Stomach smooth muscle (tissue), 2 donors: ENCODE measurements around the gene DNAH6.

ENCODE experiments used
- H3K27ac ChIP-seq: one replicate; pipeline ENCODE4 v1.7.0; 2013; ENCODE audit warnings: mild to moderate bottlenecking, low read length, inconsistent platforms
- H3K27me3 ChIP-seq, 2 donors: one replicate each; pipeline ENCODE4 v1.7.0; 2013; ENCODE audit warnings: low read length in 2 of 2; ENCODE audit not compliant: insufficient read depth in 2 of 2, control insufficient read depth in 1 of 2
- H3K36me3 ChIP-seq, 2 donors: one replicate each; pipeline ENCODE4 v1.7.0; 2013; ENCODE audit warnings: low read length in 2 of 2; ENCODE audit not compliant: control insufficient read depth in 2 of 2, insufficient read depth in 2 of 2
- H3K4me1 ChIP-seq: one replicate; pipeline ENCODE4 v1.7.0; 2013; ENCODE audit warnings: low read length; ENCODE audit not compliant: control insufficient read depth, insufficient read depth
- H3K4me3 ChIP-seq, 2 donors: one replicate each; pipeline ENCODE4 v1.7.0; 2013; ENCODE audit warnings: low read length in 2 of 2
- H3K9ac ChIP-seq, 2 donors: one replicate each; pipeline ENCODE4 v1.7.0; 2013; ENCODE audit warnings: low read length in 2 of 2, mild to moderate bottlenecking in 1 of 2
- H3K9me3 ChIP-seq, 2 donors: one replicate each; pipeline ENCODE4 v1.7.0; 2013; ENCODE audit warnings: low read length in 2 of 2; ENCODE audit not compliant: control insufficient read depth in 2 of 2
- donor health status: healthy.
- donor health status: Pancreatic carcinoma.

Gene DNAH6

DNA sequence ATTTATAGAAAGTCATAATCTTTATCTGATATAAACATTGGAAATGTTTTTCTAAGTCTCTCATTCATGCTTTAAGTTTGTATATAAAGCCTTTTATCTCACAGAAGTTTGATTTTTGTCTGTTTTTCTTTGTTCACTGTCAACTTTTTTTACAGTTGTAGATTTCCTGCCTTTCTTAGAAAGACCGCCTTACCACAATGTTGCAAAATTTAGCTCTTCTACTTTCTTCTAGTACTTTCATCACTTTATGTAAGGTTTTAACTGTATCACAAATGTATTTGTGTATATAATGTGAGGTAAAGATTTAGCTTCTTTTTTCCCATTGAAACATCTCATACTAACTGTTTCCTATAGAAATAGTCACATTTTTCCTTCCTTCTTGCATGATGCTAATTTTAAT is 136.1 kb downstream of the DNAH6 start:
- no peak overlapping the region for H3K9ac ChIP-seq
- H3K27ac ChIP-seq: no peak overlapping the region
- no peaks in the 10 kb centered on the region for H3K4me1 ChIP-seq
- no peak overlapping the region for H3K4me3 ChIP-seq
- H3K36me3 ChIP-seq: no peaks in the 10 kb centered on the region
- H3K27me3 ChIP-seq: no peaks in the 10 kb centered on the region
- no peaks in the 10 kb centered on the region for H3K9me3 ChIP-seq

DNA sequence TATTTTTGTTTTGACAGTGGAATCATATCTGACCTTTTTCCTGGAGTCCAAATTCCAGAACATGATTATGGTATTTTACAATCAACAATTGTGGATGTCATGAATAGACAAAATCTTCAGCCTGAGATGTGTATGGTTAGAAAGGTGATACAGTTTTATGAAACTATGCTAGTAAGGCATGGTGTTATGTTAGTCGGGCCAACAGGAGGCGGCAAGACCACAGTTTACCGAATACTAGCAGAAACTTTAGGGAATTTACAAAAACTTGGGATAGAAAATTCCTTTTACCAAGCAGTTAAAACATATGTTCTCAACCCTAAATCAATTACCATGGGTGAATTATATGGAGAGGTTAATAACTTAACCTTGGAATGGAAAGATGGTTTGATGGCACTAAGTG is 137.0 kb downstream of the DNAH6 start:
- Histone ChIP-seq H3K9me3 (no peaks in the 10 kb centered on the region), H3K9ac (no peak overlapping the region), H3K4me3 (no peak overlapping the region), H3K36me3 (no peaks in the 10 kb centered on the region), H3K27ac (no peak overlapping the region), H3K27me3 (no peaks in the 10 kb centered on the region), H3K4me1 (no peaks in the 10 kb centered on the region)

DNA sequence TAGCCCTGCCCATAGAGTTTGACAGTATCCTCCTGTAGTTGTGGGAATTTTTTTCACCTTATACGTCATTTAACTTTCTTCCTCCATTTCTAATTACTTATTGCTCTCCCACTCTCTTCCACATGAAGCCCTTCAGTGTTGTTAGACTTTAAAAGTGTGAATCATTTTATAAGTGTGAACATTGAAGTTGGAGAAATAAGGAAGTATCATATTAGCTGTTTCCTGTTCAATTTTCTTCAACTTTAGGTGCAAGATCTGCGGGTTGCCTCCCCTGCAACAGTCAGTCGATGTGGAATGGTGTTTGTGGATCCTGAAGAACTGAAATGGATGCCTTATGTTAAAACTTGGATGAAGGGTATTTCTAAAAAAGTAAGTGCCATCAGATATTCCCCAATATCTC is 138.1 kb downstream of the DNAH6 start:
- no peaks in the 10 kb centered on the region for H3K9me3 ChIP-seq
- H3K36me3 ChIP-seq: no peaks in the 10 kb centered on the region

DNA sequence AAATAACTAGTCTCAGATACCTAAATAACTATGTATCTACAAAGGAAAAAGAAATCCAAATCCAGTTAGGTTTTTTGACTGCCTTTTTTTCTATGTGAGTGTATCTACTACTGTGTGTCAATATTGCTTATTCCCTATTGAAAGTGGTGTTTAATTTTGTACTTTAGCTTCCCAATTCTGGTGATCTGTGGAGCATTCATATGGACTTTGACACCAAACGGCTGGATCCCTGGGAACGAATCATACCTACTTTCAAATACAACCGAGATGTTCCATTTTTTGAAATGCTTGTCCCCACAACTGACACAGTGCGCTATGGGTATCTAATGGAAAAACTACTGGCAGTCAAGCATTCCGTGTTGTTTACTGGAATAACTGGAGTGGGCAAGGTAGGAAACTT is 152.8 kb downstream of the DNAH6 start:
- Histone ChIP-seq H3K9ac (no peak overlapping the region), H3K4me3 (no peak overlapping the region), H3K9me3 (no peaks in the 10 kb centered on the region), H3K27ac (no peak overlapping the region), H3K27me3 (no peaks in the 10 kb centered on the region), H3K4me1 (no peaks in the 10 kb centered on the region), H3K36me3 (no peaks in the 10 kb centered on the region)

More for the DNA sequence above, 138.1 kb downstream of the DNAH6 start:
- H3K27me3 ChIP-seq: no peaks in the 10 kb centered on the region
- no peak overlapping the region for H3K27ac ChIP-seq
- H3K4me3 ChIP-seq: no peak overlapping the region
- no peak overlapping the region for H3K9ac ChIP-seq
- H3K4me1 ChIP-seq: no peaks in the 10 kb centered on the region

DNA sequence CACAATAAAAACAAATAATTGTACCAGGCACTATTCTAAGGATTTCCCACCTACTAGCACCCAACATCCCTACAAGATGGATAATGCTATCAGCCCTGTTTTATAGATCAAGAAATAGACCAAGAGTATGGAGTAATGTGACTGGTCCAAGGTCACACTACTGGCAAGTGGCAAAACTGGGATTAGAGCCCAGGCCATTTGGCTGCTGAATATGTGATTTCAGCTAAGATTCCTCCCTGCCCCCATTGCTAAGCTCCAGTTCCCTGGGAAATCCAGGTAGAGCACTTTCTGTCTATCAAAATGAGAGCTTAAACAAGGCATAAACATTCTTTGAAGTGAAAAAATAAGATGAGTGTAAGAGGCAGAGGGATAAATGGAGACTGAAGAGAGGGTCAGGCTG is 157.8 kb downstream of the DNAH6 start:
- Histone ChIP-seq H3K4me1 (no peaks in the 10 kb centered on the region), H3K27me3 (no peaks in the 10 kb centered on the region), H3K4me3 (no peak overlapping the region), H3K27ac (no peak overlapping the region), H3K9ac (no peak overlapping the region), H3K36me3 (no peaks in the 10 kb centered on the region), H3K9me3 (no peaks in the 10 kb centered on the region)

DNA sequence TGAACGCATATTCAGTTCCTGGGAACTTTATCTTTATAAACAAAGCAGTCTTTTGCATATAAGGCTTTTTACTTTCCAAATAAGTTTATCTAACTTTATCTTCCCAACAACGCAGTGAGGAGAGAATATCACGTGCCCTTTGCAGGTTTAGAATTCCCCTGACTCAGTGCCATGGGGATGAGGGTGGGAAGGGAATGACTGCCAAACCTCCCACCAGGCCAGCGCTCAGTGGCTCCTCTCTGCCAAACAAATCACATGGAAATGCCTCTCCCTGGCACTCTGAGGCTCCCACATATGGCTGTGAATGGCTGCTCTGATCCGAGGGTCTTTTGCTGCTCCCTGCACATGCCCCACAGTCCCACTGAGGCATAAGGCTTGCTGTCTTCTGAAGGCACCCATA is 158.3 kb downstream of the DNAH6 start:
- no peaks in the 10 kb centered on the region for H3K4me1 ChIP-seq
- no peaks in the 10 kb centered on the region for H3K36me3 ChIP-seq
- no peaks in the 10 kb centered on the region for H3K9me3 ChIP-seq

DNA sequence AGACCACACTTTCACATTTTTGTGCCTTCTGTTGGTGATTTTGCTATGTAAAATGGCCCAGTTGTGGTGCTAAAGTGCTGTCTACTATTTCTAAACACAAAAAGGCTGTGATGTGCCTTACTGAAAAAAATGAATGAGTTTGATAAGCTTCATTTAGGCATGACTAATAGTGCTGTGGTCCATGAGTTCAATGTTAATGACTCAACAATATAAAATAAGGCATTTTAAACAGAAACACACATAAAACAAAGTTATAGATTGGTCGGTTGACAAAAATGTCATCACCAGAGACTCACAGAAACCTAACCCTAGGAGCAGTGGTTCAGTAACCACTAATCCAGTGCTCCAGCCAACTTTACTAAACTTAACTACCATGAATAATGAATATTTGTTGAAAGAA is 160.0 kb downstream of the DNAH6 start:
- H3K9me3 ChIP-seq: no peaks in the 10 kb centered on the region

More for the DNA sequence above, 158.3 kb downstream of the DNAH6 start:
- H3K27ac ChIP-seq: no peak overlapping the region
- no peak overlapping the region for H3K4me3 ChIP-seq
- no peaks in the 10 kb centered on the region for H3K27me3 ChIP-seq
- no peak overlapping the region for H3K9ac ChIP-seq

DNA sequence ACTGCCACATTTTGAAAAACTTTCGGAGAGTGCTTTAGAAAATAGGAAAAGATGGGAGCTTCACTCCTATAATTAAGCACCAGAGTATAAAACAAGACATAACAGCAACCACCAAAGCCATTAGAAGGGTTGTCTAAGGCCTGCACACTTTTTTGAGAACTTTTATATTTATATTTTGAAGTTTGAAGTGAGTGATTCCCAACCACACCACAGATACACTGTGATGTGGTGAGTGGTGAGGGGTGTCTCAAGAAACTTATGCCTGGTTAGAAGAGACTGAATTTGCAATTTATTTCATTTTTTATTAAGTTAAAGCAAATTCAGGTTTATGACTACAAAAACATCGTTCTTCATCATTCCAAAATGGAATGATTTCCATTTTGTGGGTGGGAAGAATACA is 161.9 kb downstream of the DNAH6 start:
- H3K4me1 ChIP-seq: no peaks in the 10 kb centered on the region
- no peaks in the 10 kb centered on the region for H3K36me3 ChIP-seq
- H3K9ac ChIP-seq: no peak overlapping the region
- no peaks in the 10 kb centered on the region for H3K27me3 ChIP-seq
- H3K27ac ChIP-seq: no peak overlapping the region
- no peak overlapping the region for H3K4me3 ChIP-seq
- no peaks in the 10 kb centered on the region for H3K9me3 ChIP-seq

More for the DNA sequence above, 160.0 kb downstream of the DNAH6 start:
- Histone ChIP-seq H3K4me1 (no peaks in the 10 kb centered on the region), H3K27me3 (no peaks in the 10 kb centered on the region), H3K9ac (no peak overlapping the region), H3K36me3 (no peaks in the 10 kb centered on the region), H3K27ac (no peak overlapping the region), H3K4me3 (no peak overlapping the region)

DNA sequence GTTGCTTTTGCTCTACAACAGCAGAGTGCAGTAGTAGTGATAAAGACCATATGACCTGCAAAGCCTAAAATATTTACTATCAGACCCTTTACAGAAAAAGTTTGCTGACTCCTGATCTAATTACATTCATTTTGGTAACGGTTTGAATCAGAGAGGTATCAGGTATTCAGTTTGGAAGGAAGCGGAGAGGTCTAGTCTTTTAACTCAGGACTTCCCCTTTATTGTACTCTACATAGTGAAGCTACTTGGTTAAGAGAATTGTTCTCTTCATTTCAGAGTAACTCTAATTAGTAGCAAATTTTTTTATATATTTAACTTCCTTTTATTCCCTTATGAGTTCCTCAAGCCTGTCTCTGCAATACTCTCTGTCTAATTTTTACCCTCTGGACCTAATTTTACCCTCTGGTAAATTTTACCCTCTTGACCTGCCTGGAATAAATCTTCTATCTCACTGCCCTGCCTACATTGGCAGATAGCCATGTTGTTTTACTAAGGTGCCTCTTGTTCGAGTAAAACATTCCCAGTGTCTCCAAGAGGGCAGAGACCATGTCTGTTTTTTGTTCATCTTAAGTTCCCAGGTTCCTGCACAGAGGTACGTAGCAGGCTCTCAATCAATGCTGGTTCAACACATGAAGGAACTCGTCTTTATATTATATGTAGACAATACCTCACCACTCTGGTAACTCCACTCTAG is 170.6 kb downstream of the DNAH6 start:
- Histone ChIP-seq H3K9me3 (no peaks in the 10 kb centered on the region), H3K4me1 (peaks cover 3% of the 10 kb centered on the region), H3K9ac (no peak overlapping the region), H3K27me3 (no peaks in the 10 kb centered on the region), H3K27ac (no peak overlapping the region), H3K4me3 (no peak overlapping the region), H3K36me3 (no peaks in the 10 kb centered on the region)

DNA sequence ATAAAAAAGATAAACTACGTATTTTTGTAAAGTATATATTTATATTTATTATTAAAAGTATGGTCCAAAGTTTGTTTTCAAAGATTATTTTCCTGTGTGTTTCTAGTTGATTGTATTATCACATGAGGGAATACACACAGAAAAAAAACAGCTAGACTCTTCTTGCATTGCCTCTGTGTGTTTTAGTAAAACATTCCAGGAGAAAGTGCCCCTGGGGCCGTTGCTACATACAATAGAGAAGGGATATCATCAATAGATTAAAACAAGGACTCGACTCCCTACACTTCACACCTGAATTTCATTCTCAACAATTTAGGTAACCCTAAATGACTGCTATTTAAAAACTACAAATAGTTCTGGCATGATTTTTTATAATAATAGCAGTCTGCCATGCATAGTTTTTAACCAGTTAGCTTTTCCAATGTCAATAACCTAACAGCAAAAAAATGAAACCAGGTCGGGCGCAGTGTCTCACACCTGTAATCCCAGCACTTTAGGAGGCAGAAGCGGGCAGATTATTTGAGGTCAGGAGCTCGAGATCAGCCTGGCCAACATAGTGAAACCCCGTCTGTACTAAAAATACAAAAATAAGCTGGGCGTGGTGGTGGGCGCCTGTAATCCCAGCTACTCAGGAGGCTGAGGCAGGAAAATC is 171.3 kb downstream of the DNAH6 start:
- Histone ChIP-seq H3K36me3 (no peaks in the 10 kb centered on the region), H3K27ac (no peak overlapping the region), H3K27me3 (no peaks in the 10 kb centered on the region), H3K9me3 (no peaks in the 10 kb centered on the region), H3K4me1 (peaks cover 3% of the 10 kb centered on the region), H3K9ac (no peak overlapping the region), H3K4me3 (no peak overlapping the region)

DNA sequence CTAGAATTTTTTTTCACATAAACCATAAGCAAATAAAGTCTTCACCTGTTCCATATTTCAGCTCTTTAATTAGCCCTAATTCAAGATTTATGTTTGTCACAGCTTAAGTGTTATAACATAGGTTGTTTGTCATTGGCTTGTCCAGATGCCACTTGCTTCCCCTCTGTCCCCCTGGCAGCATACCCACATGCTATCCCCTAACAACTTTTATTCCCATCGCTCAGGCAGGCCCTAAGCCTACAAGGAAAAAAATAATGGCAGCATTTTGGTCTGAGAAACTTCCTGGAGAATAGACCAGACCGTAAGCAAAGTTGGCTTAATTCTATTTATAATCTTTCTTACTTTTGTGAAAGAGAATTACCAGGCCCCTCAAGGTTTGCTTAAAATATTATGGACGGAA is 173.9 kb downstream of the DNAH6 start:
- H3K9ac ChIP-seq: no peak overlapping the region
- H3K4me1 ChIP-seq: peaks cover 3% of the 10 kb centered on the region
- no peak overlapping the region for H3K27ac ChIP-seq
- H3K4me3 ChIP-seq: no peak overlapping the region
- no peaks in the 10 kb centered on the region for H3K36me3 ChIP-seq
- H3K27me3 ChIP-seq: no peaks in the 10 kb centered on the region
- no peaks in the 10 kb centered on the region for H3K9me3 ChIP-seq
